HTERT RPE-1 (cell line): ENCODE data around the gene AP3D1.

Source experiments
- in situ Hi-C: fragments of 300-500 bp; cut with MboI; formaldehyde crosslinking; loops from 4 replicates; pipeline ENCODE4 v1.14.3; 2020; ENCODE audit warnings: low sequenced_read_pairs

Gene AP3D1

DNA sequence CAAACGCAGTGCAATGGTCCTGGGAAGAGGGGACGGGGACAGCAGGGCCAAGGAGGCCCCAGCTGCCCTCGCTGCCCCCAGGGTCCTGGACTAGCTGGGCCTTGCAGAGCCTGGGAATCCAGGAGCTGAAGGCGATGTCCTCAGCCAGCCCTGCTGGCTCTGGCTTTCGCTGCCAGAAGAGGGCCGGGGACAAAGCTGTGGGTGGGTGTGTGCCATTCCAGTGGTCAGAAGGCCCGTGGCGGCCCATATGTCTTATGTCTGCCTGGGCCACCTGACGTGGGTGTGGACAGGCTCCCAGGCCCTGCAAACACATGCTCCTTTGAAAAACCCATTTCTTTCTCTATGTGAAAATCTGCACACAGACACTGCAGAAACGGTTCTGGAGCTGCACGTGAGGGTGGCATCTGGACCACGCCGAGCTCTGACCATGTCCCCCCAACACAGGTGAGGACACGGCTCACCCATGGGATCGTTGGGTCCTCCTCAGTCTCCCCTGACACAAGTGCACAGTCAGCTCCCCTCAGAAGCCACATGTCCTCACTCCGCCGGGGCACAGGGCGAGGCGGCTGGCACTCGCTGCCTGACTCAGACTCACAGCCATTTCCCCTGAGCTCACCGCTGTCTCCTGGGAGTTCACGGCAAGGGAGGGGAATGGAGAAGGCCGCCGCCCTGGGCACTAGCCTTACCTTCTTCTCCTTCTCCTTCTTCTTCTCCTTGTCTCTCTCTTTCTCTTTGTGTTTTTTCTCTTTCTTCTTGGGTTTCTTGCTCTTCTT, 37.7 kb downstream of the AP3D1 start:
- in situ Hi-C loops, result no loop called here

DNA sequence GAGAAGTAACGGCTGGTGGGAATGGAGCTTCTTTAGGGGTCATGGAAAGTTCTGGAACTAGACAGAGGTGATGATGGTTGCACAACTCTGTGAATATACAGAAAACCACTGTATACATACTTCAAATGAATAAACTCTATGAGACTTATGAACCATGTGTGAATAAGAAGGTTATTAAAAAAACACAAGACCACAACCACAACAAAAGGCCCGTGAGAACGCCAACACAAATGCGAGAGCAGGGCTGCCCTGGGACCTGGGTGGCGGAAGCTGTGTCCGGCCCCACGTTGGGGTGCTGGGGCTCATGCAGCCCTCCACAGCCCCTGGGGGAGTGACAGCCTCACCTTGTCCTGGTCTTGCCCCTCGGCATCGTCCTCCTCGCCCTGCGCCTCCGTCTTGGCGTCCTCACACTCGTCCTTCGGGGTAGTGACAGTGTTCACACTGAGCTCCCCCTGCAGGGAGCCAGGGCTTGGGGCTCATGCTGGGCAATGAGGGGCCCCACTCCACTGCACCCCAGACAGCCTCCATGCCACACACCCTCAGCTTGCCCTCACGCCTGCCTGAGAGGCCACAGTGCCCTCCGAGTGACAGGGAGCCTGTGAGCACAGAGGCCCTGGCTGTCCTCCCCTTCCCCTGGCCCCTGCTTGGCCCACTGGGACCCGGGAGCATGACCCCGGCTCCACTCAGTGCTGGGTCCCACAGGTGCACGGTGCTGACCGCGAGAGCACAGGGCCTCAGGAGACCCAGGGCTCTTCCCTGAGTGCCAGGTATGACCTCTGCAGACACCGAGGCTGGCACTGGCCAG, 38.6 kb downstream of the AP3D1 start:
- in situ Hi-C loops, result no loop called here

DNA sequence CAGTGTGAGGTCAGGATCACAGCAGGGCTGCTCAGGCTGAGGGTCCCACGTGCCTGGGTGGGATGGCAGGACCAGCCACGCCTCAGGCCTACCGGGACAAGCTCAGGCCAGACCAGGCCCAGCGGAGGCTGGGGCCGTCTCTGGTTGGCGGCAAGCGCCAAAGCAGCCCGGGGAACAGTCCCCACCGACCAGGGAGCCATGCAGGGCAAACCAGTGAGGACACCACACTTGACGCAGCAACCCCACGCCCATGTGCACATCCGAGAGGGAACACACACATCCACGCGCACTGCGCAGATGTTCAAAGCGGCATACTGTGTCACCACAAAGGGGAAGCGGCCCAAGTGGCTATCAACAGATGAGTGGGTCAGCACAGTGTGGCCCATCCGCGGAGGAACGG, 39.5 kb downstream of the AP3D1 start:
- in situ Hi-C loops, result no loop called here

DNA sequence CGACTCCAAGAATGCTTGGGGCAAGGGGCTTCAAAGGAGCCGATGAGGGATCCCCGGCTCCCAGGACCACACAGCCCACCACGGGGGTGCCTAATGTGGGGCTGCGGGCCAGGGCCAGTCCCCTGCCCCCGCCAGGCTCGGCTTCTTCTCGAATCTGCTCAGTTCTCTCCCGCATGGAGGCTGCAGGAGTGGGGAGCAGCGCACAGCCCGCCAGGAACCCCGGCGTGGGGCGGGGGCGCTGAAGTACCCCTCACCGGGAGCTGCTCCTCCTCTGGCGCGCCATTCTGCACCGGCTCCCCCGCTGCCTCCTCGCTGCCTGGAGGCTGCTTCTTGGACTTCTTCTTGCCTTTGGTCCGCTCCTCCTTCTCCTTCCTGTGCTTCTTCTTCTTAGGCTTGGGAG, 39.9 kb downstream of the AP3D1 start:
- in situ Hi-C loops, result no loop called here

DNA sequence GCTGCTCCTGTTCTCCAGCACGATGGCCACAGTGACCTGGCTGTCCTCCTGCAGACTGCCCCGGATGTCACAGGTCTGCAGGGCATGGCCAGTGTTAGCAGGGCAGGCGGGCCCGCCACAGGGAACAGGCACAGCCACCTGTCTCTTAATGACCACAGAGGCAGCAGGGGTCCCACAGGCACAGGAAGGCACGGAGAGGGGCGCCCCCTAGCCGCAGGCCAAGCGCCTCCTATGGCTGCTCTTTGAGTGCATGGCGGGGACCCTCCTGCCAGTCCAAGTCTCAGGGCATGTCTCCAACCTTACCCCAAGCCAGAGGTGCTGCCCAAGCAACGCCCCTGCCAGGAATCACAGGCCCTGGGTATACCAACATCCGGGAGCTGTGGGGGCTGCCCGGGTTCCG, 40.5 kb downstream of the AP3D1 start:
- in situ Hi-C loops, result no loop called here

DNA sequence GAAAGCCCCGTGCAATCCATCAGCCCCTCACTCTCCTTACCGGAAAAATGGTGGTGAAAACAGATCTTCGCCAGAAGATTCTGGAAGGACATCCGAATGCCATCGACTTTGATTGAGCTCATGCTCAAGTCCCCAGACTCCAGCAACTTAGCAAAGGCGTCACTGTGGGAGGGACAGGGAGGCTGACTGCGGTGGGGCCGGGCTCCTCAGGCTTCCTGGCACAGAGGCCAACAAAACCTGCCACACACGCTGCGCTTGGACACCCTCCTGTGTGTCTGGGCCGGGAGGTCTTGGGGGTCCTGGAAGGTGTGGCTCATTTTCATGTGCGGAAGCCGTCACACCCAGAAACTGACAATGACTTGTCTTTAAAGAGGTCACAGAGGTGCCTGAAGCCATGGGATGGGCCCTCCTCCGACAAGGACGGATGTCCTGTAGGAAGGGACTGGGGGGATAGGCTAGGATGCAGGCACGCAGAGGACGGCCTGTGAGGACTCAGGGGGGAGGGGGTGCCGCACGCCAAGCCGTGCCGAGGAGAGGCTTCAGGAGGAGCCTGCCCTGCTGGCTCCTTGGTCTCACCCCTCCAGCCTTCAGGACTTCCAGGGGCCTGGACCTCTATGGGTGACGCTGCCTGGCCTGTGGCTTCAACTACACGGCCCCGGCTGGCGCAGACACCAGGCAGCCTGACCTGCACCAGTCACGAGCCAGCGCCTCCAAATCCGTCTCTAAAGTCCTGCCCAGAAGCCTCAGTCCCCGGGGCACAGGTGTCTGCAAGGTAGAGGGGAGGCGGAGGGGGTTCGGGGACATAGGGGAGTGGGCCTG, 42.1 kb downstream of the AP3D1 start:
- in situ Hi-C loops, result no loop called here

DNA sequence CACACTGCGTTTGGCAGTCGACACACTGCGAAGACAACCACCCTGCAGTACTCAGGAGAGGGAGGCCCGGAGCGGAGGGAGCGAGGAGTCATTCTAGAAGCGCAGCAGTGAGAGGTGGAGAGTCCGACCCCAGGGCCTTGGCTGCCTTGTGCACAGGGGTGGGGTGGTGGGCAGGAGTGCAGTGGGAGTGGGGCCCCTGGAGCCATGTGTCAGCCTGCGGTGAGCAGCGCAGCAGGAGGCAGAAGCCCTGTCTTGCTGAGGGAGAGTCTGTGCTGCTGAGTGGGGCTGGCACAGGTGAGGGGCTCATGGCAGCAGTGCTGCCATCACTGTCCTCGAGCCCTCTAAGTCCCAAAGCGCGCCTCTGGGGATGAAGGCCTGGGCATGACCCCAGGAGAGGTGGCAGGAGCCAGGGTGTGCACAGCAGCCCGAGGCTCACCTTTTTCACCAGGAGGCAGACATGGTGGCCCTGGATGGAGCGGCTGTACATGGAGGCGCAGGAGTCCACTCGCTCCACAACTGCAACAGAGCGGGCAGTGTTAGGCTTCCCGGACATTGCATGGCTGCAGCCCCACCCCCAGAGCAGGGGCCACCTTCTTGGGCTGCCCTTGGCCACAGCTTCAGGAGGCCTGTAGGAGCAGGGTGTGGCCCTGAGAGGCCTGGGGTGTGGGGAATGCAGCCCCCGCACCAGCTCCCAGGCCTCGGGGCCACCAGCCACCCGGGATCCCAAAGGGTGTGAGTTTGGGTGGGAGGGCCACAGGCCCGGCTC, 42.9 kb downstream of the AP3D1 start:
- in situ Hi-C loops, result no loop called here

DNA sequence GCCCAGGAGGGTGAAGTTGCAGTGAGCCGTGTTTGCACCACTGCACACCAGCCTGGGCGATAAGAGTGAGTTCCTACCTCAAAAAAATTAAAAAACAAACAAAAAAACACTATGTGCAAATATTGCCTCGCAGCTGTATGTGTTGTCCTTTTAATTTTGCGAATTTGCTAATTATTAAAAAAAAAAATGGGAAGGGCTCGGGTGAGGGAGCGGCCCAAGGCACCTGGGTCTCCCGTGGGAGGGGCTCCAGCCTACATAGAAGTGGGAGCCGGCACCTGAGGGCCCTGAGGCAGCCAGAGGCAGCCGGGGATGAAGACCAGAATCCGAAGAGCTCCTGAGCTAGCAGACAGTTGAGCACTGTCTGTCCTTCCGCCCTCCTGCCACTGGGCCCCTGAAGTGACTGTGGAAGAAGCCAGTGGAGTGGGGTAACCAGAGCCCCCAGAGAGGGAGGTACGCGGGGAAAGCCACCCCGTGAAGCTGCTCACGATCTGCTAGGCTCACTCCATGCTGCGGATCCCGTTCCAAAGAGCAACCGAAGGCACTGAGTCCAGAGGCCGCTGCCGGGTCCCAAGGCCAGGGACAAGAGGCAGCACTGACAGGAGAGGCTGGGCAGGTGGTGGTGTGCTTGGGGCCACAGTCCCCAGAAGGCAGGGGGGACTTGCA, 48.2 kb downstream of the AP3D1 start:
- in situ Hi-C loops, result no loop called here

DNA sequence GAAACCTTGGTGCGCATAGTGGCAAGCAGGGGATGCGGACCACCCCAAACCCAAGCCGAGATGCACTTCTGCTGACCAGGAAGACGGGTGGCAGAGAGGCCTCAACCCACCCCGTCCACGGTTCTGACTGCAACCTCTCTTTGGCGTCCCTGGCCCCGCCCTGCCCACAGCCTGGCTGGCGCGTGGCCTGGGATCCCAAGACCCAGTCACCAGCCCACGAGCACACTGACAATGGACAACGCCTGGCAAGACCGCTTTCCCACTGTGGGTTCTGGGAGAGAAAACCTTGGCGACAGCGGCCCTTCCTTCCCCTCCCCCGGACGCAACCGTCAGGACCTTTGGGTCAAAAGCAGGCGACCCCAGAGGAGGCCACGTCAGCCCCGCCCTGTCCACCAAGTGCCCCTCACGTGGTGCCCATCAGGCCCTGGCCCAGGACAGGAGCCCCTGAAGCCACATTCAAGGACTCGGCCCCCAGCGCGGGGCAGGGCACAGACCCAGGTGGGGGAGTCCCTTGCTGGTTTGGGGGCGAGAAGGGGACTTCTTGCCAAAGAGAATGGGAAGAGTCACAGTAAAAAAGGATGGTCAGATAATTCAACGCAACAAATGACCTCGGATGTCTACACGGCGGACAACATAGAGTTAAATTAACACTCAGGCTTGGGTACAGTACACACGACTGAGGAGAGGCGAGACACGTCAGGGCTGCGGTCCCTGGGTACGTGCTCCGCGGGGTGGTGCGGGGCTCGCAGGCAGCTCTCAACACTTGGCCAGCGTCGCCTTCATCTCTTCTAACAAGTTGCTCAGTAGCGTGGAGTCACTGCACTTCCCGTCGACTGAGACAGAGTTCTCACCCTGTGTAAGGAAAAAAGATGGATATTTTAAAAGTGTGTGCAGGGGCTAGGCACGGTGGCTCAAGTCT, 49.7 kb downstream of the AP3D1 start:
- in situ Hi-C loops, result no loop called here

DNA sequence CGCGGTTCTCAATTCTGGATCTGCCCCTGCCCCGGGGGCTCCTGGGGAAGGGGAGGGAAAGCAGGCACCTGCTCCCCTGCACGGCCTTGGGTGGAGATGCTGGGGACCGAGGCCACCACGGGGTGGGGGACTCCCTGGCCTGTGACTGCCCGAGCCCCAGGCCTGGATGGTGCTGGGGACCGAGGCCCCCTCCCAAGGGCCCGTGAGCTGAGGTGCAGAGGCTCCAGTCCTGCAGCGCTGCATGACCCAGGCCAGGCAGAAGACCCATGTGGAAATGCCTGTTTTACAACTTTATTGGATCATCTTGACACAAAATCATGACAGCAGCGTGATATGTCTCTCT, 50.7 kb downstream of the AP3D1 start:
- in situ Hi-C loops, result no loop called here

DNA sequence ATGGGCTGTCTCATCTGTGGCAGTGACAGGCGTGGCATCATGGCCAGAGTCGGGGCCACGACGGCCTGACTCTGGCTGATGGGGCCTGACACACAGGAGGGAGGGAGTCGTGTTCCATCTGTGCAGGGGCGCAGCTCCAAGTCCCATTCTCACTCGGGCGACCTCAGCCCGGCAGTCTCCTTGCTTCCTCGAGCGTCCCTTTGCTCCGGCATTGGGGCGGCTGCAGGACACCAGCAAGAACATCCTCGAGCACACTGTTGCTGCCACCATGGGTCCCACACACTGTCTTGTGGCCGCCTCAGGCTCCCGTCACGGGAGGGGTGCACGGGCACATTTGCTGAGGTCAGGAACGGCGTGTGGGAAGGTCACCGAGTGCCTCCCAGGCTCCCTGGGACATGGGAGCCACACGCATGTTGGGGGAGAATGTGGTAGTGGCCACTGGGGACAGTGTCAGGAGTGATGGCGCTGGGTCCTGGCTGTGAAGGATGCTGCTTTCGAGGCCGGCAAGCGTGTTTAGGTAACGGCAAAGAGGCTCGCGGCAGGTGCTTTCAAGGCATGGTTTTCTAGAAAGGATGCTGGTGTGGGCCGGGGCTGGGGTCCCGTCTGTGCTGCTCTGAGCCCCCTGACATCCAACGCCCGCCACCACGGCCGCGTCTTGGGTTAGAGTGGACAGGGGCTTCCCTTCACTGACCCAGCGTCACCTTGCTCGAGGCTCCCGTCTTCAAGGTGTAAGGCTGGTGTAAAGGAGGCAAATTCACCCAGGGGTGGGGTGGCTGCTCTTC, 51.2 kb downstream of the AP3D1 start:
- in situ Hi-C loops, result no loop called here

DNA sequence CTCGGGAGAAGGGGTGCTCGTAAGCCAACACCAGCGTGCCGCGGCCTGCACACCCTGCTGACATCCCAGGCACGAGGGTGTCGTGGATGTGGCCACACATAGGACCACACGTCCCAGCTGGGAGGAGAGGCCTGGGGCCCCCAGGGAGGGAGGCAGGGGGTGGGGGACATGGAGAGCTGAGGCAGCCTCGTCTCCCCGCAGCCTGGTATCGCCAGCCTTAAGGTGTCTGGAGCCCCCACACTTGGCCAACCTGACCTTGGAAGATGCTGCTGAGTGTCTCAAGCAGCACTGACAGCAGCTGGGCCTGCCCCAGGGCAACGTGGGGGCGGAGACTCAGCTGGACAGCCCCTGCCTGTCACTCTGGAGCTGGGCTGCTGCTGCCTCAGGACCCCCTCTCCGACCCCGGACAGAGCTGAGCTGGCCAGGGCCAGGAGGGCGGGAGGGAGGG, 52.3 kb downstream of the AP3D1 start:
- in situ Hi-C loops, result no loop called here

DNA sequence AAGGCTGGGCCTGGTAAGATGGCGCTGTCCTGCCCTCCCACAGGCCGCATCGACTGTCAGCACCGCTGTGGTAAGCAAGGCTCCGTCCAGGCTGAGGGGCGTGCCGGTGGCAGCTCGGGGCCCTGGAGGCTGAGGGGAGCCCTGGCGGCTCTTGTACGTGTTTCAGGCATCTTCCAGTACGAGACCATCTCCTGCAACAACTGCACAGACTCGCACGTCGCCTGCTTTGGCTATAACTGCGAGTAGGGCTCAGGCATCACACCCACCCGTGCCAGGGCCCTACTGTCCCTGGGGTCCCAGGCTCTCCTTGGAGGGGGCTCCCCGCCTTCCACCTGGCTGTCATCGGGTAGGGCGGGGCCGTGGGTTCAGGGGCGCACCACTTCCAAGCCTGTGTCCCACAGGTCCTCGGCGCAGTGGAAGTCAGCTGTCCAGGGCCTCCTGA, 53.5 kb downstream of the AP3D1 start:
- in situ Hi-C loops, result no loop called here

DNA sequence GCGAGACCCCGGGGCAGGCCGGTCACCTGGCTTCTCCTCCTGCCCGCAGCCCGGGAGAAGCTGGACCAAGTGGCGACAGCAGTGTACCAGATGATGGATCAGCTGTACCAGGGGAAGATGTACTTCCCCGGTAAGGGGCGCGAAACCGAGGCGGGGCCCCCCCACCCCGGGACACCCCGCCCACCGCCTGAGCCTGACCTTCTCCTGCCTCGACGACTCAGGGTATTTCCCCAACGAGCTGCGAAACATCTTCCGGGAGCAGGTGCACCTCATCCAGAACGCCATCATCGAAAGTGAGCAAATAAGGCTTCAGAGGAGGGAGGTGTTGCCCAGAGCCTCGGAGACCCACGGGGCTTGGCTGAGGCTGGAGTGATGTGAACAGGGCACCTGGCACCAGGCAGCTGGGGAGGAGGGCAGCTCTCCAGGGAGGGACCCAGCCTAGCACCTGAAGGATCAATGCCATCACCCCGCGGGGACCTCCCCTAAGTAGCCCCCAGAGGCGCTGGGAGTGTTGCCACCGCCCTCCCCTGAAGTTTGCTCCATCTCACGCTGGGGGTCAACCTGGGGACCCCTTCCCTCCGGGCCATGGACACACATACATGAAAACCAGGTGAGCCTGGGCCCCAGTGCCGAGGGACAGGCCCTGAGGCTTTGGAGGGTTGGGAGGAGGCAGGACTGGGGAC, 54.0 kb downstream of the AP3D1 start:
- in situ Hi-C loops, result no loop called here

DNA sequence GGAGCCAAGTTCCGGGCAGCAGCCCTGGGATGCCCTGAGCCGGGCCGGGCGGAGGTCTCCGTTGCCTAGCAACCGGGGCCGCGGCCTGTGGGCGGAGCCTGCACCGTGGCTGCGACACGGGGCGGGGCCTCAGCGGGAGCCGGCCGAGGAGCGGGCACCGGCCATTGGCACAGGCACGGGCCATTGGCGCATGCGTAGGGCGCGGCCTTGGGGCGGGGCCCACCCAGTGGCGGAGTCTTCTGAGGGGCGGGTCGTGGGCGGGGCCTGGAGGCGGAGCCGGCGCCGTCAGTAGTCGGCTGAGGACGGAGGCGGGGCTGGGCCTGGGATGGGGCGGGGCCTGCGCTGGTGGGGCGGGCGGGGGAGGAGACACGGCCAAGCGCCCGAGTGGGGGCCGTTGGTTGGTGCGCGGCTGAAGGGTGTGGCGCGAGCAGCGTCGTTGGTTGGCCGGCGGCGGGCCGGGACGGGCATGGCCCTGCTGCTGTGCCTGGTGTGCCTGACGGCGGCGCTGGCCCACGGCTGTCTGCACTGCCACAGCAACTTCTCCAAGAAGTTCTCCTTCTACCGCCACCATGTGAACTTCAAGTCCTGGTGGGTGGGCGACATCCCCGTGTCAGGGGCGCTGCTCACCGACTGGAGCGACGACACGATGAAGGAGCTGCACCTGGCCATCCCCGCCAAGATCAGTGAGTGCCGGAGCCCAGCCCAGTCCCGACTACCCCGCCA, 54.7 kb downstream of the AP3D1 start, which contains the start of gene IZUMO4:
Gene IZUMO4 (plus strand): TSS at position 436 of the 723 bp plus-strand sequence. CDS start 31 bp downstream, at position 467.
- in situ Hi-C loops, result no loop called here

DNA sequence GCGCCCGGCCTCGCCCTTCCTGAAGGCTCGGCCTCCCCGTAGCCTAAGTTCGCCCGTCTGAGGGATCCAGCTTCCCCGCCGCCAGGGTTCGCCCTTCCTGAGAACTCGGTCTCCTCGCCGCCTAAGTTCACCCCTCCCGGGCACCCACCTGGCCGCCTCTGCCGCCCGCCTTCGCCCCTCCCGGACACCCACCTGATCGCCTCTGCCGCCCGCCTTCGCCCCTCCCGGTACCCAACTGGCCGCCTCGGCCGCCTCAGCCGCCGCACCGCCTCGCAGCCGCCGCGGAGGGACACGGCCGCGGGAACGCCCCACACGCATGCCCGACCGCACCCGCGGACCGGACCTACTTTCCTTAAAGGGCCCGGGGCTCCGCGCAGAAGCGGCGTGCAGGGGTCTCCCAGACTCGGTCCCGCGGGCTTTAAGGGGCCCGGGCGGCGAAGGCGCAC, 55.3 kb downstream of the AP3D1 start, which contains the start of gene MOB3A:
Gene MOB3A (minus strand): TSS at position 293 of the 446 bp plus-strand sequence. CDS start 17,766 bp downstream, outside the sequence.
- in situ Hi-C loops, result no loop called here
